Tibial nerve (tissue), 4 donors: ENCODE data around the gene SERINC2. TPM values are rescaled to one million over a fixed set of nuclear protein-coding genes. Genes with fewer than 3 reads are reported as not detected.

Source experiments
- DNase-seq, 2 donors: peaks; one replicate each; pipeline ENCODE4 v3.0.0-alpha.2; 2019; ENCODE audit warnings: low spot score in 2 of 2
- H3K27ac ChIP-seq, 4 donors: fragments of 200-600 bp; sonication (generic) in 3 of 4; one replicate each; pipeline ENCODE4 v1.5.1; 2017 to 2019; ENCODE audit warnings: mild to moderate bottlenecking in 1 of 4
- H3K27me3 ChIP-seq, 2 donors: fragments of 200-600 bp; sonication (generic) in 1 of 2; one replicate each; pipeline versions ENCODE4 v1.5.1 to v1.6.0; 2017 to 2019
- H3K36me3 ChIP-seq, 3 donors: fragments of 200-600 bp; sonication (generic); one replicate each; pipeline ENCODE4 v1.5.1; 2018 to 2019
- H3K4me1 ChIP-seq, 4 donors: fragments of 200-600 bp; sonication (generic) in 3 of 4; one replicate each; pipeline ENCODE4 v1.5.1; 2017 to 2019
- H3K4me3 ChIP-seq, 4 donors: fragments of 200-600 bp; sonication (generic) in 3 of 4; one replicate each; pipeline ENCODE4 v1.5.1; 2017 to 2019; ENCODE audit warnings: mild to moderate bottlenecking in 1 of 4, moderate library complexity in 1 of 4
- H3K9me3 ChIP-seq, 4 donors: fragments of 200-600 bp; sonication (generic) in 3 of 4; one replicate each; pipeline ENCODE4 v1.5.1; 2017 to 2019
- EP300 ChIP-seq, 2 donors: sonication (generic); formaldehyde crosslinking; IDR thresholded peaks; one replicate each; pipeline ENCODE4 v1.6.1; 2017; ENCODE audit warnings: antibody characterized with exemption in 2 of 2, mild to moderate bottlenecking in 1 of 2
- POLR2A ChIP-seq, 2 donors: fragments of 450-650 bp; IDR thresholded peaks; one replicate each; pipeline ENCODE4 v1.6.1; 2017; ENCODE audit warnings: antibody characterized with exemption in 2 of 2, mild to moderate bottlenecking in 2 of 2, moderate library complexity in 2 of 2
- WGBS, 2 donors: methylation state at CpG; one replicate each; pipeline ENCODE4 v1.1.5; 2018; 5-methylcytosine and 5-hydroxymethylcytosine counted together
- total RNA-seq, 4 donors: library from RNA; depleted of rRNA; stranded (reverse); fragments of >200 nt; gene quantifications; one replicate each; pipeline ENCODE4 v1.1.0, GENCODE V29; 2016
- TF ChIP-seq, protein P1 (sequence below), 5 experiments: fragments of 200-600 bp in 3 of 5; fragments of 450-650 bp in 2 of 5; sonication (generic) in 3 of 5; IDR thresholded peaks; one replicate each; pipeline ENCODE4 v1.5.1; 2016 to 2019; ENCODE audit warnings: antibody characterized with exemption in 5 of 5, mild to moderate bottlenecking in 3 of 5, moderate library complexity in 2 of 5

Gene SERINC2
- total RNA-seq, 4 donors from 2014 or later, result 0.42 to 4.3 (median 2.3) TPM

GRCh38 chr1:31422505-31423319, 9.7 kb downstream of the SERINC2 start:
- H3K27me3 ChIP-seq, result no peaks in the 10 kb centered on the region
- no peak overlapping the region for H3K27ac ChIP-seq
- peaks cover 0 to 7% (median 0%) of the 10 kb centered on the region in 4 donors for H3K4me1 ChIP-seq
- TF ChIP-seq EP300 (IDR thresholded peaks at IDR 0.05) (no peak), POLR2A (IDR thresholded peaks at IDR 0.05) (no peak)
- TF ChIP-seq, protein P1, sequence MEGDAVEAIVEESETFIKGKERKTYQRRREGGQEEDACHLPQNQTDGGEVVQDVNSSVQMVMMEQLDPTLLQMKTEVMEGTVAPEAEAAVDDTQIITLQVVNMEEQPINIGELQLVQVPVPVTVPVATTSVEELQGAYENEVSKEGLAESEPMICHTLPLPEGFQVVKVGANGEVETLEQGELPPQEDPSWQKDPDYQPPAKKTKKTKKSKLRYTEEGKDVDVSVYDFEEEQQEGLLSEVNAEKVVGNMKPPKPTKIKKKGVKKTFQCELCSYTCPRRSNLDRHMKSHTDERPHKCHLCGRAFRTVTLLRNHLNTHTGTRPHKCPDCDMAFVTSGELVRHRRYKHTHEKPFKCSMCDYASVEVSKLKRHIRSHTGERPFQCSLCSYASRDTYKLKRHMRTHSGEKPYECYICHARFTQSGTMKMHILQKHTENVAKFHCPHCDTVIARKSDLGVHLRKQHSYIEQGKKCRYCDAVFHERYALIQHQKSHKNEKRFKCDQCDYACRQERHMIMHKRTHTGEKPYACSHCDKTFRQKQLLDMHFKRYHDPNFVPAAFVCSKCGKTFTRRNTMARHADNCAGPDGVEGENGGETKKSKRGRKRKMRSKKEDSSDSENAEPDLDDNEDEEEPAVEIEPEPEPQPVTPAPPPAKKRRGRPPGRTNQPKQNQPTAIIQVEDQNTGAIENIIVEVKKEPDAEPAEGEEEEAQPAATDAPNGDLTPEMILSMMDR (IDR thresholded peaks at IDR 0.05), result peak; percentile 83 to 95 (median 86)
- no peak overlapping the region for H3K4me3 ChIP-seq
- 38 to 39% methylated on average over 15 of the region's 15 CpGs for WGBS, 2 donors
- DNase-seq, result peak; percentile 49 to 71
- no peaks in the 10 kb centered on the region for H3K9me3 ChIP-seq
- no peaks in the 10 kb centered on the region for H3K36me3 ChIP-seq

- H3K4me1 ChIP-seq, result peaks cover 0 to 7% (median 0%) of the 10 kb centered on the region in 4 donors
- no peaks in the 10 kb centered on the region for H3K9me3 ChIP-seq
- no peak for DNase-seq
- H3K4me3 ChIP-seq, result no peak overlapping the region
- no peaks in the 10 kb centered on the region for H3K27me3 ChIP-seq
- no peak overlapping the region for H3K27ac ChIP-seq
- no peaks in the 10 kb centered on the region for H3K36me3 ChIP-seq
- TF ChIP-seq POLR2A (IDR thresholded peaks at IDR 0.05), result no peak
- TF ChIP-seq, protein P1 (IDR thresholded peaks at IDR 0.05), result no peak
- TF ChIP-seq EP300 (IDR thresholded peaks at IDR 0.05), result no peak
- 74 to 78% methylated on average over 21 to 22 of the region's 23 CpGs for WGBS, 2 donors
Observed at GRCh38 chr1:31423418-31423947, 10.5 kb downstream of the SERINC2 start.

- 76 to 89% methylated on average over 15 of the region's 15 CpGs for WGBS, 2 donors
Observed at GRCh38 chr1:31424568-31424967, 11.6 kb downstream of the SERINC2 start.

GRCh38 chr1:31425301-31426081, 12.5 kb downstream of the SERINC2 start:
- TF ChIP-seq EP300 (IDR thresholded peaks at IDR 0.05) (no peak), POLR2A (IDR thresholded peaks at IDR 0.05) (no peak)
- TF ChIP-seq, protein P1 (IDR thresholded peaks at IDR 0.05), result no peak
- Histone ChIP-seq H3K27ac (no peak overlapping the region), H3K36me3 (no peaks in the 10 kb centered on the region), H3K4me3 (no peak overlapping the region), H3K9me3 (no peaks in the 10 kb centered on the region), H3K4me1 (peaks cover 0 to 7% (median 0%) of the 10 kb centered on the region in 4 donors), H3K27me3 (no peaks in the 10 kb centered on the region)
- WGBS, 2 donors, result 78 to 79% methylated on average over 23 to 26 of the region's 28 CpGs
- no peak for DNase-seq

More at GRCh38 chr1:31424568-31424967, 11.6 kb downstream of the SERINC2 start:
- DNase-seq, result no peak
- H3K4me3 ChIP-seq, result no peak overlapping the region
- H3K27ac ChIP-seq, result no peak overlapping the region
- TF ChIP-seq, protein P1 (IDR thresholded peaks at IDR 0.05), result no peak
- no peak for TF ChIP-seq POLR2A (IDR thresholded peaks at IDR 0.05)
- TF ChIP-seq EP300 (IDR thresholded peaks at IDR 0.05), result no peak
- no peaks in the 10 kb centered on the region for H3K27me3 ChIP-seq
- H3K9me3 ChIP-seq, result no peaks in the 10 kb centered on the region
- no peaks in the 10 kb centered on the region for H3K36me3 ChIP-seq
- peaks cover 0 to 7% (median 0%) of the 10 kb centered on the region in 4 donors for H3K4me1 ChIP-seq
